Chondrocyte (in vitro differentiated cells): ENCODE results near the gene C1orf74. TPM values are rescaled to one million over a fixed set of nuclear protein-coding genes. Genes with fewer than 3 reads are reported as not detected.

Source experiments
- DNase-seq: peaks from one replicate; pipeline ENCODE4 v3.0.0; 2021; ENCODE audit warnings: mixed read lengths, low spot score
- H3K27ac Mint-ChIP-seq: one replicate; pipeline ENCODE4 v1.8.0; 2021; ENCODE audit warnings: mild to moderate bottlenecking, moderate library complexity, mixed read lengths; ENCODE audit not compliant: unreplicated experiment
- H3K27me3 Mint-ChIP-seq: 2 replicates; pipeline ENCODE4 v1.8.0; 2021; ENCODE audit warnings: low read depth, mixed read lengths
- H3K36me3 Mint-ChIP-seq: 2 replicates; pipeline ENCODE4 v1.8.0; 2021; ENCODE audit warnings: low read depth, mixed read lengths
- H3K4me1 Mint-ChIP-seq: 2 replicates; pipeline ENCODE4 v1.8.0; 2021; ENCODE audit warnings: low read depth, mild to moderate bottlenecking, mixed read lengths
- H3K4me3 Mint-ChIP-seq: one replicate; pipeline ENCODE4 v1.8.0; 2021; ENCODE audit warnings: mild to moderate bottlenecking, moderate library complexity, mixed read lengths; ENCODE audit not compliant: unreplicated experiment
- H3K9me3 Mint-ChIP-seq: 2 replicates; pipeline ENCODE4 v1.8.0; 2021; ENCODE audit warnings: low read depth, mixed read lengths
- total RNA-seq: library from RNA; stranded (reverse); gene quantifications from 3 replicates; pipeline ENCODE4 v1.2.1, GENCODE V29; 2021
- TF ChIP-seq, protein P1 (sequence below): fragments of 200-600 bp; sonication (generic); IDR thresholded peaks from 2 replicates; pipeline ENCODE4 v1.5.0; 2021; ENCODE audit warnings: antibody characterized with exemption, mild to moderate bottlenecking, moderate library complexity

The C1orf74 gene
- total RNA-seq, 1 donor from 2014 or later, result 1.6 TPM

DNA sequence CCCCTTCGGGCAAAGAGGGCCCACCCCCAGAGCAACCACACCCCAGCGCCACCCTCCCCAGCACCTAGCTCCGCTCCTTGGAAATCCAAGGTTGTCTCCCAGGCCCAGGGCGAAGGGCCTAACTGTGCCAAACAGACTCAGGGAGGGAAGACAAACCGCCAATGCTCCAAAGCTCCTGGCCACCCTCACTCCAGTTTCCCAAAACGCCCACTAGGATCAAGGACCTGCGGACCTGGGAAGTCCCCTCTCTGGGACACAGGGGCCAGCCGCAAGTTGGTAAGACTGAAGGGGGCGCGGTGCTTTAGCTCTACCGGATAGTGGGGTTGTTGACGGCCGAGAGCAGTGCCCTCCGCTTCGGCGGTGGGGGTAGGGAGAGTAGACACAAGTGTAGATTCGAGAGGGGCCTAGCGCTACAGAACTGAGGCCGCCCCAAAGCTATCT is 21.0 kb upstream of the C1orf74 start:
- TF ChIP-seq, protein P1, sequence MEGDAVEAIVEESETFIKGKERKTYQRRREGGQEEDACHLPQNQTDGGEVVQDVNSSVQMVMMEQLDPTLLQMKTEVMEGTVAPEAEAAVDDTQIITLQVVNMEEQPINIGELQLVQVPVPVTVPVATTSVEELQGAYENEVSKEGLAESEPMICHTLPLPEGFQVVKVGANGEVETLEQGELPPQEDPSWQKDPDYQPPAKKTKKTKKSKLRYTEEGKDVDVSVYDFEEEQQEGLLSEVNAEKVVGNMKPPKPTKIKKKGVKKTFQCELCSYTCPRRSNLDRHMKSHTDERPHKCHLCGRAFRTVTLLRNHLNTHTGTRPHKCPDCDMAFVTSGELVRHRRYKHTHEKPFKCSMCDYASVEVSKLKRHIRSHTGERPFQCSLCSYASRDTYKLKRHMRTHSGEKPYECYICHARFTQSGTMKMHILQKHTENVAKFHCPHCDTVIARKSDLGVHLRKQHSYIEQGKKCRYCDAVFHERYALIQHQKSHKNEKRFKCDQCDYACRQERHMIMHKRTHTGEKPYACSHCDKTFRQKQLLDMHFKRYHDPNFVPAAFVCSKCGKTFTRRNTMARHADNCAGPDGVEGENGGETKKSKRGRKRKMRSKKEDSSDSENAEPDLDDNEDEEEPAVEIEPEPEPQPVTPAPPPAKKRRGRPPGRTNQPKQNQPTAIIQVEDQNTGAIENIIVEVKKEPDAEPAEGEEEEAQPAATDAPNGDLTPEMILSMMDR, result no peak
- Mint-ChIP-seq H3K4me1 (peaks cover 30% of the 10 kb centered on the region), H3K4me3 (peak overlapping the region; percentile 68), H3K9me3 (no peaks in the 10 kb centered on the region), H3K36me3 (no peaks in the 10 kb centered on the region), H3K27ac (no peak overlapping the region), H3K27me3 (peaks cover 26% of the 10 kb centered on the region)
- DNase-seq, result no peak

- TF ChIP-seq, protein P1, result no peak
- H3K27ac Mint-ChIP-seq, result no peak overlapping the region
Observed at GRCh38 chr1:209803568-209803967, 19.2 kb upstream of the C1orf74 start.

DNA sequence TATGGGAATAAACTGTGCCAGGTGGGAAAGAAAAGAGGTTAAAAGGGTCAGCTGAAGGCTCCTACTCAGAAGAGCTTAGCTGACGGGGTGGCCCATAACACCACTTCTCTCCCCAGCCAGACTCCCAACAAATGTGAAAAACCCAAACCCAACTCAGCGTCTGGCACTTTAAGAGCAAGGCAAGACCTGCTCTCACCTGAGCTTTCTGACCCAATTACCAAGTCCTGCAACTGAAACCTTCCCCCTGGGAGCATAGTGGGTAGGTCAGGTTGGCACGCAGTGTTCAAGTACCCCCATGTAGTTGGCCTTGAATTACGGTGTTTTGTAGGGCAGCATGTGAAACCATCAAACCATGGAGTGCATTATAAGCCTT is 18.4 kb upstream of the C1orf74 start:
- Mint-ChIP-seq H3K4me3 (no peak overlapping the region), H3K27me3 (peaks cover 38% of the 10 kb centered on the region), H3K27ac (no peak overlapping the region), H3K36me3 (no peaks in the 10 kb centered on the region), H3K4me1 (peaks cover 21% of the 10 kb centered on the region), H3K9me3 (no peaks in the 10 kb centered on the region)
- no peak for DNase-seq
- TF ChIP-seq, protein P1, result no peak

More at GRCh38 chr1:209803568-209803967, 19.2 kb upstream of the C1orf74 start:
- H3K4me1 Mint-ChIP-seq, result peaks cover 30% of the 10 kb centered on the region
- H3K4me3 Mint-ChIP-seq, result no peak overlapping the region
- H3K27me3 Mint-ChIP-seq, result peaks cover 32% of the 10 kb centered on the region
- DNase-seq, result no peak
- H3K9me3 Mint-ChIP-seq, result no peaks in the 10 kb centered on the region
- H3K36me3 Mint-ChIP-seq, result no peaks in the 10 kb centered on the region

- Mint-ChIP-seq H3K27me3 (peaks cover 43% of the 10 kb centered on the region), H3K4me3 (no peak overlapping the region), H3K27ac (no peak overlapping the region), H3K9me3 (no peaks in the 10 kb centered on the region), H3K4me1 (peaks cover 16% of the 10 kb centered on the region), H3K36me3 (no peaks in the 10 kb centered on the region)
- TF ChIP-seq, protein P1, result no peak
- DNase-seq, result no peak
Observed at GRCh38 chr1:209802117-209802779, 17.9 kb upstream of the C1orf74 start.

- no peaks in the 10 kb centered on the region for H3K9me3 Mint-ChIP-seq
- no peak overlapping the region for H3K4me3 Mint-ChIP-seq
- no peak overlapping the region for H3K27ac Mint-ChIP-seq
- DNase-seq, result no peak
- peaks cover 48% of the 10 kb centered on the region for H3K27me3 Mint-ChIP-seq
- TF ChIP-seq, protein P1, result no peak
- H3K4me1 Mint-ChIP-seq, result peaks cover 14% of the 10 kb centered on the region
- no peaks in the 10 kb centered on the region for H3K36me3 Mint-ChIP-seq
Observed at GRCh38 chr1:209800984-209801834, 16.9 kb upstream of the C1orf74 start.
